Measurements from ENCODE around the gene ZNF205.
"Not testable (repeated sequence)": the region's sequence is repeated elsewhere in the genome, so short reads cannot be mapped to it uniquely, and the experiment has no call there.

The ZNF205 gene

GRCh38 chr16:3135126-3135715 is 22.8 kb downstream of the ZNF205 start:
- H3K27ac ChIP-seq = peak overlapping the region; percentile 91

DNA sequence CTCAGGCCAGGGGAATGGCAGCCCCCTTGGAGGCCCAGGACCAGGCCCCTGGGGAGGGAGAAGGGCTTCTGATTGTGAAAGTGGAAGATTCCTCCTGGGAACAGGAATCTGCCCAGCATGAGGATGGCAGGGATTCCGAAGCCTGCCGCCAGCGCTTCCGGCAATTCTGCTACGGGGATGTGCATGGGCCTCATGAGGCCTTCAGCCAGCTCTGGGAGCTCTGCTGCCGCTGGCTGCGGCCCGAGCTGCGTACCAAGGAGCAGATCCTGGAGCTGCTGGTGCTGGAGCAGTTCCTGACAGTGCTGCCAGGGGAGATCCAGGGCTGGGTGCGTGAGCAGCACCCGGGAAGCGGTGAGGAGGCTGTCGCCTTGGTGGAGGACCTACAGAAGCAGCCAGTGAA is 24.9 kb downstream of the ZNF205 start:
- no peak overlapping the region for H3K27ac ChIP-seq
- no peak for TF ChIP-seq CTCF (conservative IDR thresholded peaks at IDR 0.05)

More at GRCh38 chr16:3135126-3135715, 22.8 kb downstream of the ZNF205 start:
- no peak for TF ChIP-seq CTCF (conservative IDR thresholded peaks at IDR 0.05)

- no peak overlapping the region for H3K27ac ChIP-seq
Observed at GRCh38 chr16:3138342-3138741, 26.0 kb downstream of the ZNF205 start.

GRCh38 chr16:3138823-3139426 is 26.5 kb downstream of the ZNF205 start:
- H3K27ac ChIP-seq = no peak overlapping the region
- TF ChIP-seq CTCF (conservative IDR thresholded peaks at IDR 0.05) = no peak

More at GRCh38 chr16:3138342-3138741, 26.0 kb downstream of the ZNF205 start:
- TF ChIP-seq CTCF (conservative IDR thresholded peaks at IDR 0.05) = no peak

DNA sequence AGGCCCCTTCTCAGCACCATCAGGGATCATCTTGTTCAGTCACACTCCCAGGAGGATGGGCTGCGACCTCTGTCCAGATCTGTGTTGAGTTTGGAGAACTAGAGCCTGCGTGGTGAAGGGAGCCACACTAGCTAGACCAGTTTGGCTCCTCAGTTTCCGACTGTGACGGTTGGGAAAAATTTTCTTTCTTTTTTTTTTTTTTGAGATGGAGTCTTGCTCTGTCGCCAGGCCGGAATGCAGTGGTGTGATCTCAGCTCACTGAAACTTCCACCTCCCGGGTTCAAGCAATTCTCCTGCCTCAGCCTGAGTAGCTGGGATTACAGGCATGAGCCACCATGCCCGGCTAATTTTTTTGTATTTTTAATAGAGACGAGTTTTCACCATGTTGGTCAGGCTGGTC is 27.2 kb downstream of the ZNF205 start:
- H3K27ac ChIP-seq = not testable (repeated sequence)

GRCh38 chr16:3140603-3141427 is 28.4 kb downstream of the ZNF205 start:
- H3K27ac ChIP-seq = no peak overlapping the region
- TF ChIP-seq CTCF (conservative IDR thresholded peaks at IDR 0.05) = no peak

GRCh38 chr16:3141781-3142311 is 29.5 kb downstream of the ZNF205 start:
- TF ChIP-seq CTCF (conservative IDR thresholded peaks at IDR 0.05) = no peak
- H3K27ac ChIP-seq = no peak overlapping the region
